ENCODE measurements around the gene NPAS3.

NPAS3 gene

GRCh38 chr14:33393895-33394368, 455.3 kb downstream of the NPAS3 start:
- Histone ChIP-seq H3K27me3 (ENCODE audit: insufficient read depth, low read length) (no peaks in the 10 kb centered on the region), H2BK5ac (ENCODE audit: low read depth, low read length, poor library complexity) (no peak overlapping the region), H3K4me1 (ENCODE audit: control insufficient read depth in 1 of 2, insufficient read depth in 2 of 2, low read length in 2 of 2) (no peaks in the 10 kb centered on the region), H2AFZ (ENCODE audit: insufficient read depth, low read length, poor library complexity) (no peak overlapping the region), H4K91ac (ENCODE audit: low read depth, low read length) (no peak overlapping the region), H2BK120ac (ENCODE audit: insufficient read depth, low read length, poor library complexity) (no peak overlapping the region), H3K79me2 (ENCODE audit: control insufficient read depth, insufficient read depth, low read length, poor library complexity) (no peaks in the 10 kb centered on the region), H3K4me3 (ENCODE audit: low read depth, low read length) (no peak overlapping the region), H3K4me2 (ENCODE audit: low read length) (no peak overlapping the region), H3K18ac (ENCODE audit: low read length) (no peak overlapping the region), H2BK12ac (ENCODE audit: low read length) (no peak overlapping the region), H3K79me1 (ENCODE audit: low read length) (no peaks in the 10 kb centered on the region), H4K8ac (ENCODE audit: low read depth, low read length) (no peak overlapping the region), H4K12ac (ENCODE audit: low read depth, low read length) (no peak overlapping the region), H3K27ac (ENCODE audit: low read depth, low read length) (no peak overlapping the region), H3K9me3 (ENCODE audit: insufficient read depth, low read depth, low read length) (no peaks in the 10 kb centered on the region), H3K9ac (ENCODE audit: low read length) (no peak overlapping the region), H3K14ac (ENCODE audit: low read length) (no peak overlapping the region), H3K36me3 (ENCODE audit: control insufficient read depth in 1 of 2, insufficient read depth in 2 of 2, low read length in 2 of 2) (no peaks in the 10 kb centered on the region), H3K4ac (ENCODE audit: low read depth, low read length) (no peak overlapping the region), H2AK5ac (ENCODE audit: low read length) (no peak overlapping the region), H3K23ac (ENCODE audit: low read length) (no peak overlapping the region)
- no CpG with 5 or more reads among the region's 3 CpGs for WGBS (ENCODE audit: extremely low coverage, insufficient coverage, insufficient read length)
- no peak for DNase-seq

- H2AK5ac ChIP-seq (ENCODE audit: low read length), result no peak overlapping the region
- H3K9ac ChIP-seq (ENCODE audit: low read length), result no peak overlapping the region
- no peak overlapping the region for H2BK5ac ChIP-seq (ENCODE audit: low read depth, low read length, poor library complexity)
- DNase-seq, result no peak
- no CpG with 5 or more reads among the region's 3 CpGs for WGBS (ENCODE audit: extremely low coverage, insufficient coverage, insufficient read length)
- no peaks in the 10 kb centered on the region for H3K79me2 ChIP-seq (ENCODE audit: control insufficient read depth, insufficient read depth, low read length, poor library complexity)
- H3K4me1 ChIP-seq (ENCODE audit: control insufficient read depth in 1 of 2, insufficient read depth in 2 of 2, low read length in 2 of 2), result no peaks in the 10 kb centered on the region
- no peaks in the 10 kb centered on the region for H3K79me1 ChIP-seq (ENCODE audit: low read length)
- no peak overlapping the region for H4K91ac ChIP-seq (ENCODE audit: low read depth, low read length)
- H3K4me2 ChIP-seq (ENCODE audit: low read length), result no peak overlapping the region
- no peak overlapping the region for H2BK12ac ChIP-seq (ENCODE audit: low read length)
- H3K23ac ChIP-seq (ENCODE audit: low read length), result no peak overlapping the region
- no peak overlapping the region for H3K4ac ChIP-seq (ENCODE audit: low read depth, low read length)
- H3K9me3 ChIP-seq (ENCODE audit: insufficient read depth, low read depth, low read length), result no peaks in the 10 kb centered on the region
- no peak overlapping the region for H2AFZ ChIP-seq (ENCODE audit: insufficient read depth, low read length, poor library complexity)
- H2BK120ac ChIP-seq (ENCODE audit: insufficient read depth, low read length, poor library complexity), result no peak overlapping the region
- H3K18ac ChIP-seq (ENCODE audit: low read length), result no peak overlapping the region
- no peak overlapping the region for H3K4me3 ChIP-seq (ENCODE audit: low read depth, low read length)
- no peaks in the 10 kb centered on the region for H3K36me3 ChIP-seq (ENCODE audit: control insufficient read depth in 1 of 2, insufficient read depth in 2 of 2, low read length in 2 of 2)
- H4K8ac ChIP-seq (ENCODE audit: low read depth, low read length), result no peak overlapping the region
- no peak overlapping the region for H4K12ac ChIP-seq (ENCODE audit: low read depth, low read length)
- H3K27me3 ChIP-seq (ENCODE audit: insufficient read depth, low read length), result no peaks in the 10 kb centered on the region
- H3K27ac ChIP-seq (ENCODE audit: low read depth, low read length), result no peak overlapping the region
- no peak overlapping the region for H3K14ac ChIP-seq (ENCODE audit: low read length)
These were observed 462.6 kb downstream of the NPAS3 start for GRCh38 chr14:33401311-33401710.

GRCh38 chr14:33402604-33403003, 463.9 kb downstream of the NPAS3 start:
- Histone ChIP-seq H4K12ac (ENCODE audit: low read depth, low read length) (no peak overlapping the region), H3K18ac (ENCODE audit: low read length) (no peak overlapping the region), H2BK5ac (ENCODE audit: low read depth, low read length, poor library complexity) (no peak overlapping the region), H3K27ac (ENCODE audit: low read depth, low read length) (no peak overlapping the region), H3K79me2 (ENCODE audit: control insufficient read depth, insufficient read depth, low read length, poor library complexity) (no peaks in the 10 kb centered on the region), H3K4me1 (ENCODE audit: control insufficient read depth in 1 of 2, insufficient read depth in 2 of 2, low read length in 2 of 2) (no peaks in the 10 kb centered on the region), H4K8ac (ENCODE audit: low read depth, low read length) (no peak overlapping the region), H3K9ac (ENCODE audit: low read length) (no peak overlapping the region), H2AFZ (ENCODE audit: insufficient read depth, low read length, poor library complexity) (no peak overlapping the region), H4K91ac (ENCODE audit: low read depth, low read length) (no peak overlapping the region), H3K23ac (ENCODE audit: low read length) (no peak overlapping the region), H3K4ac (ENCODE audit: low read depth, low read length) (no peak overlapping the region), H3K9me3 (ENCODE audit: insufficient read depth, low read depth, low read length) (no peaks in the 10 kb centered on the region), H3K4me2 (ENCODE audit: low read length) (no peak overlapping the region), H3K27me3 (ENCODE audit: insufficient read depth, low read length) (no peaks in the 10 kb centered on the region), H2BK120ac (ENCODE audit: insufficient read depth, low read length, poor library complexity) (no peak overlapping the region), H2AK5ac (ENCODE audit: low read length) (no peak overlapping the region), H3K79me1 (ENCODE audit: low read length) (no peaks in the 10 kb centered on the region), H3K14ac (ENCODE audit: low read length) (no peak overlapping the region), H3K36me3 (ENCODE audit: control insufficient read depth in 1 of 2, insufficient read depth in 2 of 2, low read length in 2 of 2) (no peaks in the 10 kb centered on the region), H3K4me3 (ENCODE audit: low read depth, low read length) (no peak overlapping the region), H2BK12ac (ENCODE audit: low read length) (no peak overlapping the region)
- DNase-seq, result no peak

- H2BK5ac ChIP-seq (ENCODE audit: low read depth, low read length, poor library complexity), result no peak overlapping the region
- H3K9me3 ChIP-seq (ENCODE audit: insufficient read depth, low read depth, low read length), result no peaks in the 10 kb centered on the region
- no peak overlapping the region for H3K4me3 ChIP-seq (ENCODE audit: low read depth, low read length)
- H3K23ac ChIP-seq (ENCODE audit: low read length), result no peak overlapping the region
- no peak overlapping the region for H3K4me2 ChIP-seq (ENCODE audit: low read length)
- no peak overlapping the region for H3K27ac ChIP-seq (ENCODE audit: low read depth, low read length)
- H3K4ac ChIP-seq (ENCODE audit: low read depth, low read length), result no peak overlapping the region
- no peaks in the 10 kb centered on the region for H3K79me2 ChIP-seq (ENCODE audit: control insufficient read depth, insufficient read depth, low read length, poor library complexity)
- no peak overlapping the region for H2AFZ ChIP-seq (ENCODE audit: insufficient read depth, low read length, poor library complexity)
- H3K4me1 ChIP-seq (ENCODE audit: control insufficient read depth in 1 of 2, insufficient read depth in 2 of 2, low read length in 2 of 2), result no peaks in the 10 kb centered on the region
- H3K27me3 ChIP-seq (ENCODE audit: insufficient read depth, low read length), result no peaks in the 10 kb centered on the region
- H3K9ac ChIP-seq (ENCODE audit: low read length), result no peak overlapping the region
- H2BK12ac ChIP-seq (ENCODE audit: low read length), result no peak overlapping the region
- H2AK5ac ChIP-seq (ENCODE audit: low read length), result no peak overlapping the region
- H3K36me3 ChIP-seq (ENCODE audit: control insufficient read depth in 1 of 2, insufficient read depth in 2 of 2, low read length in 2 of 2), result no peaks in the 10 kb centered on the region
- H2BK120ac ChIP-seq (ENCODE audit: insufficient read depth, low read length, poor library complexity), result no peak overlapping the region
- H4K91ac ChIP-seq (ENCODE audit: low read depth, low read length), result no peak overlapping the region
- no peak overlapping the region for H3K18ac ChIP-seq (ENCODE audit: low read length)
- no peak overlapping the region for H4K12ac ChIP-seq (ENCODE audit: low read depth, low read length)
- WGBS (ENCODE audit: extremely low coverage, insufficient coverage, insufficient read length), result no CpG with 5 or more reads among the region's 1 CpG
- no peak overlapping the region for H3K14ac ChIP-seq (ENCODE audit: low read length)
- H3K79me1 ChIP-seq (ENCODE audit: low read length), result no peaks in the 10 kb centered on the region
- DNase-seq, result peak; percentile 56 to 90
- H4K8ac ChIP-seq (ENCODE audit: low read depth, low read length), result no peak overlapping the region
These were observed 465.4 kb downstream of the NPAS3 start for GRCh38 chr14:33404054-33404453.

All from trophoblast cell (in vitro differentiated cells and primary cell).